Transverse colon (tissue), 4 donors: ENCODE measurements around the gene CA6. TPM values are rescaled to one million over a fixed set of nuclear protein-coding genes. Genes with fewer than 3 reads are reported as not detected.

ENCODE experiments used
- DNase-seq: peaks from one replicate; pipeline ENCODE4 v3.0.0-alpha.2; 2019
- H3K27ac ChIP-seq, 4 donors: fragments of 200-600 bp; sonication (generic); 2 replicates each; pipeline ENCODE4 v1.5.1; 2016 to 2018; ENCODE audit warnings: inconsistent platforms in 4 of 4
- H3K27me3 ChIP-seq: fragments of 200-600 bp; sonication (generic); 2 replicates; pipeline ENCODE4 v1.5.1; 2017; ENCODE audit warnings: inconsistent platforms
- H3K36me3 ChIP-seq, 4 donors: fragments of 200-600 bp; sonication (generic); 2 replicates each; pipeline ENCODE4 v1.5.1; 2017 to 2019; ENCODE audit warnings: inconsistent platforms in 4 of 4
- H3K4me1 ChIP-seq, 4 donors: fragments of 200-600 bp; sonication (generic); 2 replicates each; pipeline ENCODE4 v1.5.1; 2017 to 2020; ENCODE audit warnings: inconsistent platforms in 4 of 4
- H3K4me3 ChIP-seq, 4 donors: fragments of 200-600 bp; sonication (generic); 1 replicate in 1 of 4; 2 replicates in 3 of 4; pipeline versions ENCODE4 v1.5.1 to v1.6.1; 2017 to 2019; ENCODE audit warnings: inconsistent platforms in 4 of 4
- H3K9me3 ChIP-seq, 2 donors: fragments of 200-600 bp; sonication (generic); 2 replicates each; pipeline ENCODE4 v1.5.1; 2017 to 2019; ENCODE audit warnings: inconsistent platforms in 2 of 2
- EP300 ChIP-seq: sonication (generic); formaldehyde crosslinking; IDR thresholded peaks from one replicate; pipeline ENCODE4 v1.6.1; 2017; ENCODE audit warnings: antibody characterized with exemption, low read depth
- POLR2A ChIP-seq: fragments of 450-650 bp; IDR thresholded peaks from one replicate; pipeline ENCODE4 v1.6.1; 2016; ENCODE audit warnings: antibody characterized with exemption, mild to moderate bottlenecking, moderate library complexity
- POLR2AphosphoS5 ChIP-seq, 3 donors: sonication (generic); formaldehyde crosslinking; IDR thresholded peaks; one replicate each; pipeline ENCODE4 v1.6.1; 2016; ENCODE audit warnings: antibody characterized with exemption in 3 of 3
- WGBS, 2 donors: methylation state at CpG; one replicate each; pipeline ENCODE4 v1.1.5; 2018; ENCODE audit warnings: low coverage in 1 of 2; 5-methylcytosine and 5-hydroxymethylcytosine counted together
- in situ Hi-C, 4 donors: fragments of 200-750 bp; cut with MboI; loops; one replicate each; pipeline versions ENCODE4 v1.15.0 to v1.15.1; 2017; ENCODE audit warnings: low sequenced_read_pairs in 3 of 4, low pct_ligation_motif_present in 1 of 4, low pct_unique_long_range_greater_than_20kb in 1 of 4
- intact Hi-C: fragments of 100-400 bp; cut with DNase I; formaldehyde crosslinking; loops from one replicate; pipeline ENCODE4 v1.15.1; 2023; ENCODE audit warnings: low total_unique reads
- total RNA-seq, 4 donors: library from RNA; depleted of rRNA; stranded (reverse); fragments of >200 nt; gene quantifications; one replicate each; pipeline ENCODE4 v1.1.0, GENCODE V29; 2016
- TF ChIP-seq, protein P1 (sequence below), 5 experiments: fragments of 200-600 bp in 3 of 5; fragments of 450-650 bp in 2 of 5; sonication (generic) in 3 of 5; IDR thresholded peaks; 1 replicate in 2 of 5; 2 replicates in 3 of 5; pipeline ENCODE4 v1.5.1; 2016 to 2017; ENCODE audit warnings: antibody characterized with exemption in 5 of 5, inconsistent platforms in 3 of 5, mild to moderate bottlenecking in 2 of 5, moderate library complexity in 1 of 5

CA6 gene
- total RNA-seq, 4 donors from 2014 or later: not detected

DNA sequence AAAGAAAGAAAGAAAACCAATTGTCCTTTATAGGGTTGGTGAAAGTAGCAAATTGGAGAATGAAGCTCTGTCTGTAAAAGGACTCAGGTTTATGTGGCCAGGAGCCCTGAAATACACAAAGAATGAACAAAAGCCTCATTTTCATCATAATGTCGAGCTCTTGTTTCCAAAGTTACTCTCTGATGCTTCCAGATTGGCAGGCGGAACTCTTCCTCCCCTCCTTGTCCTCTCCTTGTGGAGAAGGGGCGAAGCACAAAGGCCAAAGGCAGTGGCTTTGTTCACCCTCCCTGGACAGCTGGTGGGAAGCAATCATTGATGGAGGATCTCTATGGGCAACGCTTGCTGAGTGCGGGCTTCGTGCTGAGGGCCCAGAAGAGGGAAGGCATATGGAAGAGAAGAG, 5.6 kb downstream of the CA6 start:
- intact Hi-C loops (no loop called here), in situ Hi-C loops (no loop called here)
- H3K27ac ChIP-seq: no peak overlapping the region
- no peaks in the 10 kb centered on the region for H3K4me1 ChIP-seq
- no peak overlapping the region for H3K4me3 ChIP-seq
- DNase-seq: no peak
- no peaks in the 10 kb centered on the region for H3K36me3 ChIP-seq
- no peaks in the 10 kb centered on the region for H3K27me3 ChIP-seq
- WGBS, 2 donors: 80 to 92% methylated on average over 1 to 6 of the region's 6 CpGs
- TF ChIP-seq EP300 (no peak), POLR2A (no peak), POLR2AphosphoS5 (IDR thresholded peaks at IDR 0.05) (no peak)
- TF ChIP-seq, protein P1, sequence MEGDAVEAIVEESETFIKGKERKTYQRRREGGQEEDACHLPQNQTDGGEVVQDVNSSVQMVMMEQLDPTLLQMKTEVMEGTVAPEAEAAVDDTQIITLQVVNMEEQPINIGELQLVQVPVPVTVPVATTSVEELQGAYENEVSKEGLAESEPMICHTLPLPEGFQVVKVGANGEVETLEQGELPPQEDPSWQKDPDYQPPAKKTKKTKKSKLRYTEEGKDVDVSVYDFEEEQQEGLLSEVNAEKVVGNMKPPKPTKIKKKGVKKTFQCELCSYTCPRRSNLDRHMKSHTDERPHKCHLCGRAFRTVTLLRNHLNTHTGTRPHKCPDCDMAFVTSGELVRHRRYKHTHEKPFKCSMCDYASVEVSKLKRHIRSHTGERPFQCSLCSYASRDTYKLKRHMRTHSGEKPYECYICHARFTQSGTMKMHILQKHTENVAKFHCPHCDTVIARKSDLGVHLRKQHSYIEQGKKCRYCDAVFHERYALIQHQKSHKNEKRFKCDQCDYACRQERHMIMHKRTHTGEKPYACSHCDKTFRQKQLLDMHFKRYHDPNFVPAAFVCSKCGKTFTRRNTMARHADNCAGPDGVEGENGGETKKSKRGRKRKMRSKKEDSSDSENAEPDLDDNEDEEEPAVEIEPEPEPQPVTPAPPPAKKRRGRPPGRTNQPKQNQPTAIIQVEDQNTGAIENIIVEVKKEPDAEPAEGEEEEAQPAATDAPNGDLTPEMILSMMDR (IDR thresholded peaks at IDR 0.05): no peak
- no peaks in the 10 kb centered on the region for H3K9me3 ChIP-seq

DNA sequence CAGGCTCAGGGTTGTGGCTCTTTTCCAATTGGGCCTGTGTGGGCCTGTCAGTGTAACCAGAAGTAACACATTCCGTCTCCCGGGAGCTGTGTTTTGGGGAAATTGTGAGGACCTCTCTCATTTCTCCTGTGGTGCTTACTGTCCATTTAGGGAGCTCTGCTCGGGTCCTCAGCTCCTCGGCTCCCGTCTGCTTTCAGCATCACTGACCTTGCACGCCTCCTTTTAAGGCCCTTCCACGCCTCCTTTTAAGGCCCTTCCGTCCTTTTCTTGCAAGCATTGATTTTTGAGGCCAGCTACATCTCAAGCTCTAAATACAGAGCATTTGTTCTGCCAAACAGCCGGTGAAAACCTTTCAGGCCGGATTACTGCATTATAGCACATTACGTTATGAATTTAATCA, 9.7 kb downstream of the CA6 start:
- no peaks in the 10 kb centered on the region for H3K36me3 ChIP-seq
- H3K4me1 ChIP-seq: no peaks in the 10 kb centered on the region
- DNase-seq: no peak
- no peak overlapping the region for H3K4me3 ChIP-seq
- intact Hi-C loops: no loop called here
- WGBS, 2 donors: 76 to 94% methylated on average over 3 to 11 of the region's 11 CpGs
- H3K27ac ChIP-seq: peak overlapping the region in 1 of 4 donors; percentile 4
- H3K27me3 ChIP-seq: no peaks in the 10 kb centered on the region
- no peak for TF ChIP-seq POLR2AphosphoS5 (IDR thresholded peaks at IDR 0.05)
- TF ChIP-seq, protein P1 (IDR thresholded peaks at IDR 0.05): no peak
- TF ChIP-seq POLR2A: no peak
- TF ChIP-seq EP300: no peak
- no peaks in the 10 kb centered on the region for H3K9me3 ChIP-seq
- in situ Hi-C loops: no loop called here

DNA sequence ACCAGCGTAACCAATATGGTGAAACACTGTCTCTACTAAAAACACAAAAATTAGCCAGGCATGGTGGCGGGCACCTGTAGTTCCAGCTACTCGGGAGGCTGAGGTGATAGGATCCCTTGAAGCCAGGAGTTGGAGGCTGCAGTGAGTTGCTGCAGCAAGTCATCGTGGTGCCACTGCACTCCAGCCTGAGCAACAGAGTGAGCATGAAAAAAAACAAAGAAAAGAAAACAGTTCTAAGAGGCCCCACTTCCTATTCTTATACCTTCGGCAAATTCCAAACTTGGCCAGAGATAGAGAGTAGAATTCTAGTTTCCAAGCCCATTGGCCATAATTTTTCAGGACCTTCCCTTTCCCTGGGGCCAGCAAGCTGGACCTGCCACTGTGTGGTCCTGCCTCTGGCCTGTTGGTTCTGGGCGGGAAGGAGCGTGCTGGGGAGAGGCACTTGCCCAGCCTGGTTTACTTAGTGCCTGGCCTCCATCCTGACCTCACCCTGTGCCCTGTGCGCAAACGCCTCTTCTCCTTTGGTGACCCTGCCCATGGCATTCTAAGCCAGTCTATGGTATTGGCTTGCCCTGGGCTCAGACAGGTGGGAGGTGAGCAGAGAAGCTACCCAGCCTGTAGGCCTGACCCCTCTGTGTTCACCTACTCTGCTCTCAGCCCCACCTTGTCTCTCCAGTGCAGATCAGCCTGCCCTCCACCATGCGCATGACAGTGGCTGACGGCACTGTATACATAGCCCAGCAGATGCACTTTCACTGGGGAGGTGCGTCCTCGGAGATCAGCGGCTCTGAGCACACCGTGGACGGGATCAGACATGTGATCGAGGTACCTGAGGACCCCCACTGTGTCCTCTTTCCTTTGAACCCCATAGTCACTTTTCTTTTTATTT, 11.0 kb downstream of the CA6 start:
- intact Hi-C loops: no loop called here
- H3K27ac ChIP-seq: no peak overlapping the region
- 83 to 91% methylated on average over 6 to 17 of the region's 17 CpGs for WGBS, 2 donors

DNA sequence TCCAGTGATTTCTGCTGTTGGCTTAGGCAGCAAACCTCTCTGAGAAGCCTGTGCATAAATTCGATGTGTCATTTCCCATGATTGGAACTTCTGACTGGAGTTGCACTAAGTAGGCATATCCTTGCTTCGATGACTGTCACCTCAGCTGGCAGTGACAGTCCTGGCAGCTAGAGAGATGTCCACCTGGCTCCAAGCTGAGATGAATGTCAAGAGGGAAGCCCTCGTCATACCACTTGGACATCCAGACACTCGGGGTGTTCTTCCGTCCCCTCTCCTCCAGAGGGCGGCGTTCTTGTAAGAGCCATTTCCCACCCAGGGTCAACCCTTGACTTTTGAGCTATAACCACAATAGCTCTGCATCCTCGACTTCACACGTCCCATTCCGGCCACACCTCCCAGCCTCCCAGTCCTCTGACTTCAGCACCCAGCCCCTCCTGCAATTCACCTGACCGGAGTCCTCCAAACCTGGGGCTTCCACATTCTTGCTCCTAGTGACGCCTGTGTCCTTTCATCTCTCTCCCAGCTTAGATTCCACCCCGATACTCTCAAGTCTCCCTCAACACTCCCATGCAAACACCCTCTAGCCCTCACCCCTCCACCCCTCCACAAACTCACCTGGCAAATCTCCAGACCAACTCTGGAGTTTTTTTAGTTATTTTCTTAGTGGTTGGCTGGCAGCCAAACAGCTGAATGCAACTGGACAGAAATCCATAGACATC, 17.3 kb downstream of the CA6 start:
- H3K4me3 ChIP-seq: no peak overlapping the region
- in situ Hi-C loops: no loop called here
- no peaks in the 10 kb centered on the region for H3K27me3 ChIP-seq
- H3K36me3 ChIP-seq: no peaks in the 10 kb centered on the region
- peak; percentile 51 for DNase-seq
- 17 to 36% methylated on average over 10 to 13 of the region's 13 CpGs for WGBS, 2 donors
- no peak overlapping the region for H3K27ac ChIP-seq
- intact Hi-C loops: no loop called here
- no peak for TF ChIP-seq POLR2A
- TF ChIP-seq, protein P1 (IDR thresholded peaks at IDR 0.05): peak; percentile 24 to 51 (median 37)
- no peaks in the 10 kb centered on the region for H3K4me1 ChIP-seq
- H3K9me3 ChIP-seq: no peaks in the 10 kb centered on the region

More for the DNA sequence above, 11.0 kb downstream of the CA6 start:
- in situ Hi-C loops: no loop called here
- no peak overlapping the region for H3K4me3 ChIP-seq
- H3K36me3 ChIP-seq: no peaks in the 10 kb centered on the region
- TF ChIP-seq POLR2AphosphoS5 (IDR thresholded peaks at IDR 0.05) (no peak), POLR2A (no peak), EP300 (no peak)
- TF ChIP-seq, protein P1 (IDR thresholded peaks at IDR 0.05): no peak
- no peaks in the 10 kb centered on the region for H3K9me3 ChIP-seq
- H3K4me1 ChIP-seq: no peaks in the 10 kb centered on the region
- H3K27me3 ChIP-seq: no peaks in the 10 kb centered on the region
- DNase-seq: no peak
